Uterus (tissue), 4 donors: ENCODE measurements around the gene DACT3. TPM values are rescaled to one million over a fixed set of nuclear protein-coding genes. Genes with fewer than 3 reads are reported as not detected.

Source experiments
- DNase-seq, 2 donors: peaks; one replicate each; pipeline ENCODE4 v3.0.0-alpha.2; 2019 to 2020
- H3K27ac ChIP-seq, 2 donors: fragments of 200-600 bp; sonication (generic); 1 replicate in 1 of 2; 2 replicates in 1 of 2; pipeline ENCODE4 v1.5.1; 2016 to 2018
- H3K27me3 ChIP-seq, 2 donors: fragments of 200-600 bp; sonication (generic); one replicate each; pipeline ENCODE4 v1.5.1; 2018 to 2019; ENCODE audit warnings: control low read depth in 1 of 2
- H3K36me3 ChIP-seq, 2 donors: fragments of 200-600 bp; sonication (generic); one replicate each; pipeline ENCODE4 v1.5.1; 2019; ENCODE audit warnings: control low read depth in 1 of 2
- H3K4me1 ChIP-seq, 2 donors: fragments of 200-600 bp; sonication (generic); one replicate each; pipeline ENCODE4 v1.5.1; 2018 to 2019; ENCODE audit warnings: control low read depth in 1 of 2
- H3K4me3 ChIP-seq, 2 donors: fragments of 200-600 bp; sonication (generic); 1 replicate in 1 of 2; 2 replicates in 1 of 2; pipeline ENCODE4 v1.5.1; 2018 to 2019; ENCODE audit warnings: mild to moderate bottlenecking in 1 of 2
- H3K9me3 ChIP-seq, 2 donors: fragments of 200-600 bp; sonication (generic); one replicate each; pipeline ENCODE4 v1.5.1; 2019; ENCODE audit warnings: control low read depth in 1 of 2
- POLR2A ChIP-seq, 2 donors: fragments of 450-650 bp; IDR thresholded peaks; one replicate each; pipeline ENCODE4 v1.6.1; 2016; ENCODE audit warnings: antibody characterized with exemption in 2 of 2, mild to moderate bottlenecking in 1 of 2, moderate library complexity in 1 of 2
- intact Hi-C: fragments of 100-400 bp; cut with DNase I; formaldehyde crosslinking; loops from one replicate; pipeline ENCODE4 v1.15.1; 2023; ENCODE audit warnings: low total_unique reads
- total RNA-seq, 4 donors: library from RNA; depleted of rRNA in 3 of 4; stranded (reverse); fragments of >200 nt in 3 of 4; gene quantifications; one replicate each; pipeline versions ENCODE4 v1.1.0 to v1.2.4, GENCODE V29; 2014 to 2023
- TF ChIP-seq, protein P1 (sequence below), 4 experiments: fragments of 200-600 bp in 2 of 4; fragments of 450-650 bp in 2 of 4; sonication (generic) in 2 of 4; IDR thresholded peaks; one replicate each; pipeline ENCODE4 v1.5.1; 2016 to 2019; ENCODE audit warnings: antibody characterized with exemption in 4 of 4, mild to moderate bottlenecking in 2 of 4, moderate library complexity in 1 of 4
- donor health status: DM: yes; HTN: yes; CAD: no.

Gene DACT3
- total RNA-seq, 4 donors from 2014 or later = 0.29 to 90.1 (median 30.3) TPM

GRCh38 chr19:46608178-46608577, 52.8 kb downstream of the DACT3 start:
- Histone ChIP-seq H3K27ac (no peak overlapping the region), H3K27me3 (no peaks in the 10 kb centered on the region), H3K4me1 (no peaks in the 10 kb centered on the region), H3K36me3 (no peaks in the 10 kb centered on the region), H3K9me3 (no peaks in the 10 kb centered on the region), H3K4me3 (no peak overlapping the region)
- TF ChIP-seq, protein P1, sequence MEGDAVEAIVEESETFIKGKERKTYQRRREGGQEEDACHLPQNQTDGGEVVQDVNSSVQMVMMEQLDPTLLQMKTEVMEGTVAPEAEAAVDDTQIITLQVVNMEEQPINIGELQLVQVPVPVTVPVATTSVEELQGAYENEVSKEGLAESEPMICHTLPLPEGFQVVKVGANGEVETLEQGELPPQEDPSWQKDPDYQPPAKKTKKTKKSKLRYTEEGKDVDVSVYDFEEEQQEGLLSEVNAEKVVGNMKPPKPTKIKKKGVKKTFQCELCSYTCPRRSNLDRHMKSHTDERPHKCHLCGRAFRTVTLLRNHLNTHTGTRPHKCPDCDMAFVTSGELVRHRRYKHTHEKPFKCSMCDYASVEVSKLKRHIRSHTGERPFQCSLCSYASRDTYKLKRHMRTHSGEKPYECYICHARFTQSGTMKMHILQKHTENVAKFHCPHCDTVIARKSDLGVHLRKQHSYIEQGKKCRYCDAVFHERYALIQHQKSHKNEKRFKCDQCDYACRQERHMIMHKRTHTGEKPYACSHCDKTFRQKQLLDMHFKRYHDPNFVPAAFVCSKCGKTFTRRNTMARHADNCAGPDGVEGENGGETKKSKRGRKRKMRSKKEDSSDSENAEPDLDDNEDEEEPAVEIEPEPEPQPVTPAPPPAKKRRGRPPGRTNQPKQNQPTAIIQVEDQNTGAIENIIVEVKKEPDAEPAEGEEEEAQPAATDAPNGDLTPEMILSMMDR (IDR thresholded peaks at IDR 0.05) = no peak
- intact Hi-C loops = no loop called here
- DNase-seq = no peak

GRCh38 chr19:46607448-46607841, 53.5 kb downstream of the DACT3 start:
- no peaks in the 10 kb centered on the region for H3K27me3 ChIP-seq
- no peak for TF ChIP-seq POLR2A (IDR thresholded peaks at IDR 0.05)
- TF ChIP-seq, protein P1 (IDR thresholded peaks at IDR 0.05) = no peak
- H3K36me3 ChIP-seq = no peaks in the 10 kb centered on the region
- DNase-seq = no peak
- peaks cover 0 to 7% of the 10 kb centered on the region in 2 donors for H3K4me1 ChIP-seq
- H3K4me3 ChIP-seq = no peak overlapping the region
- no peaks in the 10 kb centered on the region for H3K9me3 ChIP-seq
- peak overlapping the region in 1 of 2 donors; percentile 20 for H3K27ac ChIP-seq
- intact Hi-C loops = no loop called here

- peaks cover 0 to 8% of the 10 kb centered on the region in 2 donors for H3K4me1 ChIP-seq
- H3K9me3 ChIP-seq = no peaks in the 10 kb centered on the region
- no peaks in the 10 kb centered on the region for H3K36me3 ChIP-seq
- no peak overlapping the region for H3K4me3 ChIP-seq
- intact Hi-C loops = no loop called here
- H3K27me3 ChIP-seq = no peaks in the 10 kb centered on the region
- DNase-seq = no peak
- H3K27ac ChIP-seq = peak overlapping the region in 1 of 2 donors; percentile 20
- TF ChIP-seq POLR2A (IDR thresholded peaks at IDR 0.05) = no peak
- TF ChIP-seq, protein P1 (IDR thresholded peaks at IDR 0.05) = no peak
These were observed 54.1 kb downstream of the DACT3 start for GRCh38 chr19:46606681-46607447.

GRCh38 chr19:46606019-46606418, 55.0 kb downstream of the DACT3 start:
- Histone ChIP-seq H3K36me3 (no peaks in the 10 kb centered on the region), H3K9me3 (no peaks in the 10 kb centered on the region), H3K4me1 (peaks cover 0 to 8% of the 10 kb centered on the region in 2 donors), H3K27me3 (no peaks in the 10 kb centered on the region), H3K27ac (peak overlapping the region in 1 of 2 donors; percentile 97), H3K4me3 (no peak overlapping the region)
- no peak for TF ChIP-seq POLR2A (IDR thresholded peaks at IDR 0.05)
- TF ChIP-seq, protein P1 (IDR thresholded peaks at IDR 0.05) = no peak
- intact Hi-C loops = no loop called here
- DNase-seq = no peak

GRCh38 chr19:46605356-46605821, 55.6 kb downstream of the DACT3 start:
- intact Hi-C loops = no loop called here
- H3K4me3 ChIP-seq = no peak overlapping the region
- DNase-seq = no peak
- no peaks in the 10 kb centered on the region for H3K36me3 ChIP-seq
- TF ChIP-seq POLR2A (IDR thresholded peaks at IDR 0.05) = no peak
- TF ChIP-seq, protein P1 (IDR thresholded peaks at IDR 0.05) = no peak
- no peaks in the 10 kb centered on the region for H3K9me3 ChIP-seq
- H3K27ac ChIP-seq = peak overlapping the region in 1 of 2 donors; percentile 97
- H3K4me1 ChIP-seq = peaks cover 0 to 8% of the 10 kb centered on the region in 2 donors
- no peaks in the 10 kb centered on the region for H3K27me3 ChIP-seq
